GM19395 (cell line): Measurements from ENCODE around the gene FAF2.
"Not testable (repeated sequence)": the region's sequence is repeated elsewhere in the genome, so short reads cannot be mapped to it uniquely, and the experiment has no call there.

ENCODE experiments used
- ATAC-seq: cut with Tn5 transposase; IDR thresholded peaks from one replicate; pipeline ENCODE4 v1.9.1; 2021; ENCODE audit warnings: mild to moderate bottlenecking, moderate library complexity; ENCODE audit not compliant: unreplicated experiment

The FAF2 gene

DNA sequence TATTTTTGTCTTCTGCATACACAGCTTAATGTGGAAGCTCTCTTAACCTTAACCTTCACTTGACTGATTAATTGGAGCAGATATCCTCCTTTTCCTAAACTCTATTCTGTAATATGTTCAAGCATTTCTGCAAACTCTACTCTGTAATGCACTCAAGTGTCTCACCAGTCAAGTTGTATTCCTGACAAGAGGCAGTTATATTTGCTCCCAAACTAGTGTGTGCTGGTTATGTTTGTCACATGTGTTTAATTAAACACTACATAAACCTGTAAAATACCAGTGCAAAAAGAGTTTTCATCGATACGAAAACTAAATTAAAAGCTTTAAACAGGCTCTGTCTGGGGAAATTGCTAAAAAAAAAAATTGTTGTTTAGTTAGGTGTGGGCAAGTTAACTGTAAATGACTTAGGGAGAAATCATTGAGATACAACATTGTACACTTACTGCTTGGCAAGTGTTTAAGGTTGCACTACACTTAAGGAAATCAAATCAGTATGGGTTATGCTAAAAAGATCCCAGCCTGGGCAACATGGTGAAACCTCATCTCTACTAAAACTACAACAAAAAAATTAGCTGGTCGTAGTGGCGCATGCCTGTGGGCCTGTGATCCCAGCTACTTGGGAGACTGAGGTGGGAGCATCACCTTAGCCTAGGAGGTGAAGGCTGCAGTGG lies 6.7 kb downstream of the FAF2 start:
- no peak for ATAC-seq

DNA sequence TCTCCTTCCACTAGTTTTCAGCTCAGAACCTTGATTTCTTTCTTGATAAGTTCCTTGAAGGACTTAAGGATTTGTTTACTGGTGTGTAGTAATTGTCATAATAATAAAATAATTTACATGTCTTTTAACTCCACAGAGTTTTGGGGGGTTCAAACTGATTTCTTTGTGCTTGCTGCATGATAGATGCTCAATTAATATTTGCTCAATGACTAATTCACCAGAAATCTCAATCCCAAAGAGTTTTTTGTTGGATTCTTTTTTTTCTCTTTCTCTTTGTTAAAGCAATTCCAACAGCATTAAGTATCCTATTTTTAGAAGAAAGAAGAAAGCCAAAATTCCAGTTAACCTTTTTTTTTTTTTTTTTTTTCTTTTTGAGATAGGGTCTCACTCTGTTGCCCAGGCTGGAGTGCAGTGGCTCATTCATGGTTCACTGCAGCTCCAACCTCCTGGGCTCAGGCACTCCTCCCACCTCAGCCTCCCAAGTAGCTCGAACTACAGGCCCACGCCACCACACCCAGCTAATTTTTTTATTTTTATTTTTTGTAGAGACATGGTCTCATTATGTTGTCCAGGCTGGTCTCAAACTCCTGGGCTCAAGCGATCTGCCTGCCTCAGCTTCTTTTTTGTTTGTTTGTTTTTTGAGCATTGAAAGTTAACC lies 10.8 kb downstream of the FAF2 start:
- no peak for ATAC-seq

- no peak for ATAC-seq
These were observed 13.2 kb downstream of the FAF2 start for GRCh38 chr5:176461349-176461748.

DNA sequence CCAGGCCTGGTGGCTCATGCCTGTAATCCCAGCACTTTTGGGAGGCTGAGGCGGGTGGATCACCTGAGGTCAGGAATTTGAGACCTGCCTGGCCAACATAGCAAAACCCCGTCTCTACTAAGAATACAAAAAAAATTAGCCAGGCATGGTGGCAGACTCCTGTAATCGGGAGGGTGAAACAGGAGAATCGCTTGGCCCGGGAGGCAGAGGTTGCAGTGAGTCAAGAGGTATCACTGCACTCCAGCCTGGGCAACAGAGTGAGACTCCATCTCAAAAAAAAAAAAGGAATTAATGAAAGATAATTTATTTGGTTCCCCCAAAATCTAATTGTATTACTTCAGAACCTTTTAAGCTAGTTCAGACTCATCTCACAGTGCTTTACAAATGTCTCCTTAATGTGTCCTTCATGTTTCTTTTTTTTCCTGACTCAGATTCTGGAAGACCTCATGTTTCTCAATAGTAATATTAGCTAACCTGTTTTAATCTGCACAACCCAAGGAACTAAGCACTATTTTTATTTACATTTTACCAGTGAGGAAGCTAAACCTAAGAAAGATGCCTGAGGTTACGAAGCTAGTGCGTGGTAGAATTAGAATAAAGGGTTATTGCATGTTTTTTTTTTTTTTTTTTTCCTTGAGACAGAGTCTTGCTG lies 15.1 kb downstream of the FAF2 start:
- ATAC-seq: no peak

GRCh38 chr5:176466245-176466871 lies 18.2 kb downstream of the FAF2 start:
- no peak for ATAC-seq

DNA sequence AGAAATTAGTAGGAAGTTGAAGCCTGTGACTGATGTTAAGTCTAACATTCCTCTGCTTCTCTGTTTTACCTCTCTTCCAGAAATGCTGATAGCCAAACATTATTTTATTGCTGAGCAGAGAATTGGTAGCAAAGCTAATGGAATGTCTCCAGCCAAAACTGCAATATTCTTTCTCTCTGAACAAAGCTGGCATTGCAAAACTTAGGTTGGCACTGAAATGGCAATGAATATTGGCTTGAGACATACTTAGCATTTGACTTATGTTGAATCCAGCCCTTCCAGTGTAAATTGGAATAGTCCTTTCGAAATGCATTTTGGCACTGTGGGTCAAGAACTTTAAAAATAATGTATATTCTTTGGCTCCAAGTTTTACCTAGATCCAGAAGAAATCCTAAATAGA lies 21.1 kb downstream of the FAF2 start:
- no peak for ATAC-seq

- ATAC-seq: no peak
These were observed 22.4 kb downstream of the FAF2 start for GRCh38 chr5:176470539-176470938.

GRCh38 chr5:176471098-176471497 lies 22.9 kb downstream of the FAF2 start:
- ATAC-seq: no peak

GRCh38 chr5:176473335-176474006 lies 25.3 kb downstream of the FAF2 start:
- ATAC-seq: no peak

- no peak for ATAC-seq
These were observed 26.3 kb downstream of the FAF2 start for GRCh38 chr5:176474476-176474875.

DNA sequence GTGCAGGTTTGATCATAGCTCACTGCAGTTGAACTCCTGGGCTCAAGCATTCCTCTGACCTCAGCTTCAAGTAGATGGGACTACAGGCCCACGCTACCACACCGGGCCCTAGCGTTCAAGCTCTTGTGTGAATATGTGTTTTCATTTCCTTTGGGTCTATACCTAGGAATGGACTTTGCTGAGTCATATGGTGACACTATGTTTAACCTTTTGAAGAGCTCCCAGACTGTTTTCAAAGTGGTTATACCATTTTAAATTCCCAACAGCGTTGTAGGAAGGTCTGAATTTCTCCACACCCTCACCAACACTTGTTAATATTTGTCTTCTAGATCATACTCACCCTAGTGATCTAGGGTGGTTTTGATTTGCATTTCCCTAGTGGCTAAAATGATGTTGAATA lies 33.5 kb downstream of the FAF2 start:
- ATAC-seq: peak; percentile 82

DNA sequence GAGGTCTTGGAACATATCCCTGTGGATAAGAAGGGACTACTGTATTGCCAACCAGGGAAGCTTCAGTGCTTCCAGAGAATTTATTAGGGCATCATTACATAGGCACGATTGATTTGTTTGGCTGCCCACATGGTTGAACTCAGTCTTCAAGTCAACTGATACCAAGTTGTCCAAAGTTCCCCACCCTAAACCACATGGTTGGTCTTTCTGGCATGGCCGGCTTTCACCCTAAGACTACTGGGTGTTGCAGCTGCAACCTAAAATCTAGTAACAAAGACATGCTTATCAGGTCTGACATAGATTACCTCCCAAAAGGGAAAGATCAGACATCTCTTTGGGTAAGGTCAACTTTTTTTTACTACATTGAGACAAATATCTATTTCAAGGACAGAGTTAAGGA lies 37.0 kb downstream of the FAF2 start:
- no peak for ATAC-seq

GRCh38 chr5:176486189-176486757 lies 38.1 kb downstream of the FAF2 start:
- no peak for ATAC-seq

DNA sequence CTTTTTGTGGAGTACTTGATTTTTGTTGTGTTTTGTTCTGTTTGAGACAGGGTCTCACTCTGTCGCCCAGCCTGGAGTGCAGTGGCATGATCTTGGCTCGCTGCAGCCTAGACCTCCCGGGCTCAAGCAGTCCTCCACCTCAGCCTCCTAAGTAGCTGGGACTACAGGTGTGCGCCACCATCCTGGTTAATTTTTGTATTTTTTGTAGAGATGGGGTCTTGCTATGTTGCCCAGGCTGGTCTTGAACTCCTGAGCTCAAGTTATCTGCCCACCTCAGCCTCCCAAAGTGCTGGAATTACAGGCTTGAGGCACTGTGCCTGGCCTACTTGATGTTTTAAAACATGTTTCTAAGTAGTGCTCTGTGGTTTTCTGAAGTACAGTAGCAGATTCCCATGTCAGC lies 39.0 kb downstream of the FAF2 start:
- not testable (repeated sequence) for ATAC-seq

DNA sequence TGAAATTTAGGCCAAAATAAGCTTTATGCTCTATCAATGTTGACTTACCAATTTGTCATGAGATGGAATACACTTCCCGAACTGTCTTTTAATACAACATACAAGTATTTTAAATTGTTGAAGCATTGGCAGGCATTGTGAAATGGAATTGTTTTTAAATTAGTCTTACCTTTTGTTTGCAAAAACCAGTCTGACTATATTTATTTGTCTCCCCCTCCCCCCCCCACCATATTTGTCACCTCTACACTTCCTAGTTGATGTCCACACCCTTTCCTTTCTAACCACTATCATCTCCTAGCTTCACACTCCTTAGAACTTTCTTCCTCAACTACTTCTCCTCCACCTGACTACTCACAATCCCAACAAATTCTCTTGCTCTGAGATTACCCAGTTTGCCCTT lies 40.9 kb downstream of the FAF2 start:
- ATAC-seq: no peak

- ATAC-seq: no peak
These were observed 42.1 kb downstream of the FAF2 start for GRCh38 chr5:176490301-176490700.

DNA sequence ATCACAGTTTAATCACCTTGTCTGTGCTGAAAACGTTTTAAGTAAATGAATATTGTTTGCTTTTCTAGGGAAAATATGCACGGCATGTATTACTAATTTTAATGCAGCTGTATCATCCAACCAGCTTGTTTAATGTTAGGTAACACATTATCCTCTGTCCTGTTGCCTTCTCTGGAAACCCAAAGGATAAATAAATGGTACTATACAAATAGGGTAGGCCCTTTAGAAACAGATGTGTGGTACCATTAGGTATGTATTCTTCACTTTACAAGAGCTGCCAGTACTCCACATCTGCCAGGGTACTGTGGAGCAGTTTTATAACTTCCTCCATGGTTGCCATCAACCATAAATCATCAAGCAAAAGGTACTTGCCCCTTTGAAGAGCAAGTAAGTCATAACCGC lies 42.9 kb downstream of the FAF2 start:
- ATAC-seq: no peak

GRCh38 chr5:176491901-176492300 lies 43.7 kb downstream of the FAF2 start:
- no peak for ATAC-seq

DNA sequence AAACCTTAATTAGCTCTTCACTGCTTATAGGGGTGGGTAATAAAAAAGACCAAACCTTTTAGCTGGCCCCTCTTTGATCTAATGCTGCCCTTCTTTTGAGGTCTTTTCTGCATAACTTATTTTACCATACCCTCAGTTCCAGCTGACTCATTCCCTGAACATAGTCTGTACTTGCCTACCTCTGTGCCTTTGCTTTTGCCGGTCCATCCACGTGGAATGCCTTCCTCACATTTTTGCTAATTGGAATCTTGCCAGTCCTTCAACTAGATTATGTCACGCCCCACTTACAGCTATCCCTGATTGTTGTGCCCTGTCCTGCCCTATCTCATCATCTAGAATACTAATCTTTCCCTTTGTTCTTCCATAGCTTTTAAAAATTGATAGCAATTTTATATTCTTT lies 44.2 kb downstream of the FAF2 start:
- ATAC-seq: no peak

- no peak for ATAC-seq
These were observed 49.7 kb downstream of the FAF2 start for GRCh38 chr5:176497852-176498251.

DNA sequence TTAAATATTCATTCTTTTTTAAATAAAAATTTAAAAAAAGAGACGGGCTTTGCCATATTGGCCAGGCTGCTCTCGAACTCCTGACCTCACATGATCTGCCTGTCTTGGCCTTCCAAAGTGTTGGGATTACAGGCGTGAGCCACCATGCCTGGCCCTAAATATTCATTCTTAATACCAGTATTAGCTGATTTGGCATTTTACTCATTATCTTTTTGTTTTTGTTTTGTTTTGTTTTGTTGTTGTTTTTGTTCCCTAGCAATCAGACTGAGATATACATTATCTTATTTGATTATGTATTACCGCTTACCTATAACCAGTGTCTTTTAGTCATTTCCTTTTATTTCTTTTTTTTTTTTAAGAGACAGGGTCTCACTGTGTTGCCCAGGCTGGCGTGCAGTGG lies 51.1 kb downstream of the FAF2 start:
- no peak for ATAC-seq
